GM21825 (cell line): Measurements from ENCODE around the gene COASY.

Experiments used
- ATAC-seq: cut with Tn5 transposase; IDR thresholded peaks from one replicate; pipeline ENCODE4 v1.9.1; 2021; ENCODE audit warnings: mild to moderate bottlenecking, moderate library complexity; ENCODE audit not compliant: unreplicated experiment

COASY gene

GRCh38 chr17:42609814-42610801 is 48.2 kb downstream of the COASY start:
- peak; percentile 6 for ATAC-seq

- ATAC-seq, result no peak
Measured at GRCh38 chr17:42612013-42612412, 50.1 kb downstream of the COASY start.

- no peak for ATAC-seq
Measured at GRCh38 chr17:42613699-42614295, 51.8 kb downstream of the COASY start.
